PFSK-1 (cell line): ENCODE results near the gene NOP14.

ENCODE experiments used
- POLR2AphosphoS5 ChIP-seq: IDR thresholded peaks from 2 replicates; pipeline ENCODE4 v1.6.1; 2012; ENCODE audit warnings: low read depth, mild to moderate bottlenecking, control low read depth, low read length, moderate library complexity
- REST ChIP-seq, 2 experiments: IDR thresholded peaks; 2 replicates each; pipeline versions ENCODE4 v1.6.1 to v1.8.0; 2011 to 2012; ENCODE audit warnings: low read depth in 2 of 2, low read length in 2 of 2, control low read depth in 1 of 2, inconsistent platforms in 1 of 2, mild to moderate bottlenecking in 1 of 2, moderate library complexity in 1 of 2; ENCODE audit not compliant: insufficient read depth in 1 of 2
- SIN3A ChIP-seq: IDR thresholded peaks from 2 replicates; pipeline ENCODE4 v1.6.1; 2012; ENCODE audit warnings: mild to moderate bottlenecking, low read length, moderate library complexity, borderline replicate concordance; ENCODE audit not compliant: insufficient read depth
- TAF1 ChIP-seq: IDR thresholded peaks from 2 replicates; pipeline ENCODE4 v1.6.1; 2012; ENCODE audit warnings: low read length, control low read depth, borderline replicate concordance; ENCODE audit not compliant: insufficient read depth

- TF ChIP-seq POLR2AphosphoS5 (no peak), TAF1 (no peak), REST (IDR thresholded peaks at IDR 0.05; ENCODE audit: insufficient read depth in 1 of 2, low read depth in 2 of 2, low read length in 2 of 2) (no peak), SIN3A (no peak)
Measured at GRCh38 chr4:2898001-2898400, 65.2 kb downstream of the NOP14 start.
